ENCODE data around the gene CD69.
"Not testable (repeated sequence)": the region's sequence is repeated elsewhere in the genome, so short reads cannot be mapped to it uniquely, and the experiment has no call there.

CD69 gene

GRCh38 chr12:9706086-9706685 is 54.5 kb downstream of the CD69 start:
- Histone ChIP-seq H3K4me1 (ENCODE audit: control insufficient read depth in 1 of 2, insufficient read depth in 1 of 2, low read depth in 1 of 2, low read length in 1 of 2) (no peaks in the 10 kb centered on the region), H3K27ac (no peak overlapping the region)

GRCh38 chr12:9704561-9704960 is 56.1 kb downstream of the CD69 start:
- H3K36me3 ChIP-seq, H3K27ac ChIP-seq: not testable (repeated sequence)
- H3K4me1 ChIP-seq (ENCODE audit: control insufficient read depth in 1 of 2, insufficient read depth in 1 of 2, low read depth in 1 of 2, low read length in 1 of 2) = peaks cover 11% of the 10 kb centered on the region in 2 experiments

More at GRCh38 chr12:9706086-9706685, 54.5 kb downstream of the CD69 start:
- no peak overlapping the region for H3K4me3 ChIP-seq (ENCODE audit: low read depth in 1 of 2, low read length in 1 of 2)
- no peaks in the 10 kb centered on the region for H3K36me3 ChIP-seq
- no peak for TF ChIP-seq CTCF (IDR thresholded peaks at IDR 0.05)
- peaks cover 13% of the 10 kb centered on the region for H3K27me3 ChIP-seq
- H3K9me3 ChIP-seq = no peaks in the 10 kb centered on the region

More at GRCh38 chr12:9704561-9704960, 56.1 kb downstream of the CD69 start:
- peaks cover 13% of the 10 kb centered on the region for H3K27me3 ChIP-seq
- not testable (repeated sequence) for H3K9me3 ChIP-seq; H3K4me3 ChIP-seq (ENCODE audit: low read depth in 1 of 2, low read length in 1 of 2)
